Keratinocyte (primary cell): Measurements from ENCODE around the gene ABHD5. TPM values are rescaled to one million over a fixed set of nuclear protein-coding genes. Genes with fewer than 3 reads are reported as not detected.

Source experiments
- DNase-seq: peaks from one replicate; pipeline ENCODE4 v3.0.0-alpha.2; 2011; ENCODE audit warnings: low read depth, missing footprints, low spot score
- FAIRE-seq: peaks from 2 replicates; lab custom pipeline; 2011; peaks lifted over from hg19 to GRCh38; lab: Jason Lieb, UNC
- H2AFZ ChIP-seq: 2 replicates; pipeline ENCODE4 v1.6.0; 2012; ENCODE audit warnings: low read length, control low read depth, inconsistent platforms; ENCODE audit not compliant: control insufficient read depth
- H3K27ac ChIP-seq: 2 replicates; pipeline ENCODE4 v1.5.1; 2011; ENCODE audit warnings: low read length; ENCODE audit not compliant: control insufficient read depth, insufficient read depth
- H3K27me3 ChIP-seq: 3 replicates; pipeline ENCODE4 v1.6.0; 2011; ENCODE audit warnings: low read length; ENCODE audit not compliant: control insufficient read depth, insufficient read depth; ENCODE audit errors: extremely low read depth
- H3K36me3 ChIP-seq, 2 experiments: 2 replicates in 1 of 2; 3 replicates in 1 of 2; pipeline ENCODE4 v1.5.1; 2011; ENCODE audit warnings: low read length in 2 of 2, mild to moderate bottlenecking in 1 of 2; ENCODE audit not compliant: control insufficient read depth in 2 of 2, insufficient read depth in 2 of 2; ENCODE audit errors: extremely low read depth in 1 of 2
- H3K4me1 ChIP-seq: 3 replicates; pipeline ENCODE4 v1.5.1; 2011; ENCODE audit warnings: low read length; ENCODE audit not compliant: control insufficient read depth, insufficient read depth; ENCODE audit errors: extremely low read depth
- H3K4me2 ChIP-seq: 3 replicates; pipeline ENCODE4 v1.6.0; 2011; ENCODE audit warnings: low read depth, low read length; ENCODE audit not compliant: control insufficient read depth, insufficient read depth; ENCODE audit errors: extremely low read depth
- H3K4me3 ChIP-seq, 3 experiments: fragments of 200-600 bp in 1 of 3; sonication (generic) in 1 of 3; 2 replicates in 2 of 3; 3 replicates in 1 of 3; pipeline ENCODE4 v1.5.1; 2011 to 2016; ENCODE audit warnings: low read length in 3 of 3, mild to moderate bottlenecking in 3 of 3, control low read depth in 2 of 3, inconsistent platforms in 1 of 3, low read depth in 1 of 3, mixed read lengths in 1 of 3, mixed run types in 1 of 3, moderate library complexity in 1 of 3; ENCODE audit not compliant: control insufficient read depth in 2 of 3, insufficient read depth in 2 of 3; ENCODE audit errors: extremely low read depth in 1 of 3
- H3K79me2 ChIP-seq: 2 replicates; pipeline ENCODE4 v1.6.0; 2012; ENCODE audit warnings: low read length; ENCODE audit not compliant: control insufficient read depth, insufficient read depth
- H3K9ac ChIP-seq: 3 replicates; pipeline ENCODE4 v1.6.0; 2011; ENCODE audit warnings: low read length; ENCODE audit not compliant: control insufficient read depth, insufficient read depth; ENCODE audit errors: extremely low read depth
- H3K9me1 ChIP-seq: 3 replicates; pipeline ENCODE4 v1.6.0; 2011; ENCODE audit warnings: low read length; ENCODE audit not compliant: control insufficient read depth, insufficient read depth; ENCODE audit errors: extremely low read depth
- H3K9me3 ChIP-seq: 2 replicates; pipeline ENCODE4 v1.5.1; 2012; ENCODE audit warnings: low read depth, low read length; ENCODE audit not compliant: control insufficient read depth
- H4K20me1 ChIP-seq: 3 replicates; pipeline ENCODE4 v1.6.0; 2011; ENCODE audit warnings: low read length; ENCODE audit not compliant: control insufficient read depth, insufficient read depth; ENCODE audit errors: extremely low read depth
- EZH2 ChIP-seq: IDR thresholded peaks from one replicate; pipeline ENCODE4 v1.6.1; 2012; ENCODE audit warnings: inconsistent platforms, mild to moderate bottlenecking, low read length, moderate library complexity
- dilution Hi-C: fragments of 300-500 bp; cut with MboI; formaldehyde crosslinking; loops from one replicate; pipeline ENCODE4 v1.7.0; 2020; ENCODE audit warnings: low sequenced_read_pairs; ENCODE audit not compliant: extremely low pct_ligation_motif_present
- polyA plus RNA-seq, 5 experiments: library from polyadenylated mRNA; depleted of rRNA in 3 of 5; stranded (reverse) in 3 of 5; stranded (forward) in 1 of 5; unstranded in 1 of 5; fragments of >200 nt; gene quantifications; 1 replicate in 1 of 5; 2 replicates in 3 of 5; 3 replicates in 1 of 5; pipeline versions ENCODE4 v1.2.1 to v1.2.3, GENCODE V29; 2011 to 2012; ENCODE audit warnings: missing spikeins in 2 of 5, low read depth in 1 of 5, low replicate concordance in 1 of 5
- TF ChIP-seq, protein P1 (sequence below), 3 experiments: IDR thresholded peaks in 1 of 3; conservative IDR thresholded peaks in 1 of 3; optimal IDR thresholded peaks in 1 of 3; 2 replicates in 2 of 3; 3 replicates in 1 of 3; pipeline versions ENCODE3 to v1.5.1; 2011; ENCODE audit warnings: low read length in 3 of 3, mild to moderate bottlenecking in 3 of 3, moderate library complexity in 2 of 3, control low read depth in 1 of 3, inconsistent platforms in 1 of 3; ENCODE audit not compliant: insufficient read depth in 2 of 3; ENCODE audit errors: extremely low read depth in 1 of 3

Gene ABHD5
- polyA plus RNA-seq, 1 donor (not counting 4 experiments of a cell fraction or from before 2014, with no cell fraction given), result 26.8 TPM

- dilution Hi-C loops, result no loop called here
- H3K4me2 ChIP-seq, result no peak overlapping the region
- no peak for TF ChIP-seq EZH2
- TF ChIP-seq, protein P1, sequence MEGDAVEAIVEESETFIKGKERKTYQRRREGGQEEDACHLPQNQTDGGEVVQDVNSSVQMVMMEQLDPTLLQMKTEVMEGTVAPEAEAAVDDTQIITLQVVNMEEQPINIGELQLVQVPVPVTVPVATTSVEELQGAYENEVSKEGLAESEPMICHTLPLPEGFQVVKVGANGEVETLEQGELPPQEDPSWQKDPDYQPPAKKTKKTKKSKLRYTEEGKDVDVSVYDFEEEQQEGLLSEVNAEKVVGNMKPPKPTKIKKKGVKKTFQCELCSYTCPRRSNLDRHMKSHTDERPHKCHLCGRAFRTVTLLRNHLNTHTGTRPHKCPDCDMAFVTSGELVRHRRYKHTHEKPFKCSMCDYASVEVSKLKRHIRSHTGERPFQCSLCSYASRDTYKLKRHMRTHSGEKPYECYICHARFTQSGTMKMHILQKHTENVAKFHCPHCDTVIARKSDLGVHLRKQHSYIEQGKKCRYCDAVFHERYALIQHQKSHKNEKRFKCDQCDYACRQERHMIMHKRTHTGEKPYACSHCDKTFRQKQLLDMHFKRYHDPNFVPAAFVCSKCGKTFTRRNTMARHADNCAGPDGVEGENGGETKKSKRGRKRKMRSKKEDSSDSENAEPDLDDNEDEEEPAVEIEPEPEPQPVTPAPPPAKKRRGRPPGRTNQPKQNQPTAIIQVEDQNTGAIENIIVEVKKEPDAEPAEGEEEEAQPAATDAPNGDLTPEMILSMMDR (optimal IDR thresholded peaks at IDR 0.05 in 1 of 3, IDR thresholded peaks at IDR 0.05 in 1 of 3, conservative IDR thresholded peaks at IDR 0.05 in 1 of 3; ENCODE audit: extremely low read depth in 1 of 3, insufficient read depth in 2 of 3, low read length in 3 of 3), result no peak
- no peak for FAIRE-seq
- no peak overlapping the region for H2AFZ ChIP-seq
- H3K36me3 ChIP-seq, result no peaks in the 10 kb centered on the region
- no peaks in the 10 kb centered on the region for H3K9me3 ChIP-seq
- H4K20me1 ChIP-seq, result no peaks in the 10 kb centered on the region
- no peak overlapping the region for H3K27ac ChIP-seq
- no peak overlapping the region for H3K4me3 ChIP-seq
- peaks cover 8% of the 10 kb centered on the region for H3K79me2 ChIP-seq
- peaks cover 14% of the 10 kb centered on the region for H3K4me1 ChIP-seq
- no peak overlapping the region for H3K9ac ChIP-seq
- DNase-seq, result no peak
- H3K9me1 ChIP-seq, result no peaks in the 10 kb centered on the region
- no peaks in the 10 kb centered on the region for H3K27me3 ChIP-seq
These were observed 3.3 kb upstream of the ABHD5 start for GRCh38 chr3:43687499-43687811.

- no peak for FAIRE-seq
- no peak for TF ChIP-seq EZH2
- TF ChIP-seq, protein P1 (optimal IDR thresholded peaks at IDR 0.05 in 1 of 3, IDR thresholded peaks at IDR 0.05 in 1 of 3, conservative IDR thresholded peaks at IDR 0.05 in 1 of 3; ENCODE audit: extremely low read depth in 1 of 3, insufficient read depth in 2 of 3, low read length in 3 of 3), result no peak
- Histone ChIP-seq H3K4me2 (no peak overlapping the region), H3K9me3 (no peaks in the 10 kb centered on the region), H3K9me1 (no peaks in the 10 kb centered on the region), H3K27me3 (no peaks in the 10 kb centered on the region), H3K79me2 (peaks cover 13% of the 10 kb centered on the region), H3K36me3 (no peaks in the 10 kb centered on the region), H4K20me1 (no peaks in the 10 kb centered on the region), H3K4me3 (no peak overlapping the region), H3K9ac (no peak overlapping the region), H3K4me1 (peaks cover 22% of the 10 kb centered on the region), H3K27ac (no peak overlapping the region), H2AFZ (no peak overlapping the region)
- no peak for DNase-seq
- dilution Hi-C loops, result no loop called here
These were observed 2.5 kb upstream of the ABHD5 start for GRCh38 chr3:43688245-43688650.
